Heart right ventricle (tissue), 16 donors: ENCODE data around the gene CRPPA. TPM values are rescaled to one million over a fixed set of nuclear protein-coding genes. Genes with fewer than 3 reads are reported as not detected.
"Not testable (repeated sequence)": the region's sequence is repeated elsewhere in the genome, so short reads cannot be mapped to it uniquely, and the experiment has no call there.

Experiments
- ATAC-seq, 8 donors: fragments of 200-7000 bp; cut with Tn5 transposase; one replicate each; pipeline ENCODE4 v1.9.1; 2020; ENCODE audit warnings: mild to moderate bottlenecking in 8 of 8, moderate library complexity in 8 of 8, moderate number of reproducible peaks in 1 of 8
- DNase-seq, 2 donors: peaks; one replicate each; pipeline ENCODE4 v3.0.0-alpha.2; 2020
- H3K27ac ChIP-seq, 10 donors: fragments of 200-600 bp; sonication (generic) in 2 of 10; one replicate each; pipeline versions ENCODE4 v1.5.0 to v1.8.0; 2020 to 2022; ENCODE audit warnings: mild to moderate bottlenecking in 3 of 10
- H3K27me3 ChIP-seq, 7 donors: fragments of 200-600 bp; one replicate each; pipeline ENCODE4 v1.8.0; 2021 to 2022; ENCODE audit warnings: mild to moderate bottlenecking in 2 of 7
- H3K36me3 ChIP-seq, 9 donors: fragments of 200-600 bp; sonication (generic) in 1 of 9; one replicate each; pipeline versions ENCODE4 v1.5.0 to v1.8.0; 2020 to 2022; ENCODE audit warnings: mild to moderate bottlenecking in 2 of 9
- H3K4me1 ChIP-seq, 9 donors: fragments of 200-600 bp; sonication (generic) in 1 of 9; one replicate each; pipeline versions ENCODE4 v1.5.0 to v1.8.0; 2020 to 2022; ENCODE audit warnings: mild to moderate bottlenecking in 4 of 9
- H3K4me3 ChIP-seq, 10 donors: fragments of 200-600 bp; sonication (generic) in 2 of 10; one replicate each; pipeline versions ENCODE4 v1.5.0 to v1.8.0; 2020 to 2022; ENCODE audit warnings: mild to moderate bottlenecking in 7 of 10, moderate library complexity in 2 of 10
- H3K9me3 ChIP-seq, 11 donors: fragments of 200-600 bp in 10 of 11; sonication (generic) in 2 of 11; one replicate each; pipeline versions ENCODE4 v1.5.0 to v1.8.0; 2013 to 2022; ENCODE audit warnings: mild to moderate bottlenecking in 2 of 11, control low read depth in 1 of 11, moderate library complexity in 1 of 11
- WGBS, 2 donors: extraction: QIAGEN DNeasy Blood & Tissue Kit; methylation state at CpG; one replicate each; pipeline ENCODE4 v1.1.7; 2013; ENCODE audit warnings: inconsistent platforms in 1 of 2; 5-methylcytosine and 5-hydroxymethylcytosine counted together
- intact Hi-C, 10 donors: fragments of 100-400 bp; cut with DNase I; formaldehyde crosslinking; loops; one replicate each; pipeline versions ENCODE4 v1.11.1 to v1.14.2; 2022
- polyA plus RNA-seq, 2 donors: library from polyadenylated mRNA; stranded (reverse); fragments of 200-250 nt; gene quantifications; one replicate each; pipeline ENCODE4 v1.2.3, GENCODE V29; 2013
- total RNA-seq, 10 donors: library from RNA; stranded (reverse); fragmentation: NEBNext Ultra II Directional in 3 of 10; extraction: Animal tissue kit (Norgen Biotek cat#: 25700) in 3 of 10; gene quantifications; one replicate each; pipeline versions ENCODE4 v1.2.1 to v1.2.4, GENCODE V29; 2021 to 2023
- TF ChIP-seq, protein P1 (sequence below), 9 donors: fragments of 200-600 bp; sonication (generic) in 2 of 9; IDR thresholded peaks; one replicate each; pipeline versions ENCODE4 v1.5.0 to v1.8.0; 2021 to 2022; ENCODE audit warnings: antibody characterized with exemption in 9 of 9, mild to moderate bottlenecking in 5 of 9, moderate library complexity in 1 of 9
- donor health status: Arrhythmogenic right ventricular cardiomyopathy.
- donor health status: ischemic (EF 13 %, LVEDD 7.1; RV severe dilation, severe dysfunction).
- donor health status: healthy with polysubstance abuse.
- donor health status: DM: no; HTN: yes; CAD: no.
- donor health status: DM: no; HTN: no; CAD: no.
- donor health status: ischemic (EF 25% LVEDD 6.9; RV normal size, moderate dysfunction).
- donor health status: ischemic (EF 25% LVEDD 5.7; RV mildly dilated, moderate dysfunction).
- donor health status: healthy.
- donor health status: DM: yes; HTN: yes; CAD: no.
- donor health status: Ischemic cardiomyopathy.
- donor health status: ischemic (EF 35%, LVEDD 5.7; RV mildly dilated, moderate dysfunction).
- donor health status: nonischemic (EF 11% LVEDD 7.7; RV severe dilation, severe dysfunction).
- donor health status: DM: yes; HTN: yes; CAD: no.
- donor health status: PGD.
- donor health status: ischemic (EF 29% LVEDD 5.4; RV normal size, mild dysfunction).
- donor health status: nonischemic (EF 23%, LVEDD 6.1; RV moderate dilation, normal function).

The CRPPA gene
- total and polyA plus RNA-seq, 12 donors, result 0.51 to 8.7 (median 6.3) TPM

DNA sequence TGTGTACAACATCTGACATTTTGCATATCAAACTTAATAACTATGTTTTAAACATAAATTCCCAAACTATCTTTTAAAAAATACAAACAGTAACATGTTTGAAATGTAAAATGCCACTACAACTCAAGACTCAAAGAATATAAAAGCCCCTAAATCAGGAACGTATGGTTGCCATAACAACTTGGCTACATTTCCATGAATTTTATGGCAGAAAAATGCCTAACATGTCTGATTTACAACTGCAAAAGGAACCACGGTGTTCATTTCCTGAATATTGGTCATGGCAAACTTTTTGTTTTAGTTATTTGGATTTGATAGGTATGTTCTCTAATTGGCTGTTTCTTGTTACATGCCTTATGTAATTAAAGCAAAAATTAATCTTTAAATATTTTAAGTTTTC, 42.2 kb upstream of the CRPPA start:
- no peak for DNase-seq

GRCh38 chr7:16462431-16462889, 41.1 kb upstream of the CRPPA start:
- H3K27me3 ChIP-seq, result peaks cover 0 to 28% (median 2%) of the 10 kb centered on the region in 7 donors
- no peaks in the 10 kb centered on the region for H3K36me3 ChIP-seq
- no peaks in the 10 kb centered on the region for H3K9me3 ChIP-seq
- TF ChIP-seq, protein P1, sequence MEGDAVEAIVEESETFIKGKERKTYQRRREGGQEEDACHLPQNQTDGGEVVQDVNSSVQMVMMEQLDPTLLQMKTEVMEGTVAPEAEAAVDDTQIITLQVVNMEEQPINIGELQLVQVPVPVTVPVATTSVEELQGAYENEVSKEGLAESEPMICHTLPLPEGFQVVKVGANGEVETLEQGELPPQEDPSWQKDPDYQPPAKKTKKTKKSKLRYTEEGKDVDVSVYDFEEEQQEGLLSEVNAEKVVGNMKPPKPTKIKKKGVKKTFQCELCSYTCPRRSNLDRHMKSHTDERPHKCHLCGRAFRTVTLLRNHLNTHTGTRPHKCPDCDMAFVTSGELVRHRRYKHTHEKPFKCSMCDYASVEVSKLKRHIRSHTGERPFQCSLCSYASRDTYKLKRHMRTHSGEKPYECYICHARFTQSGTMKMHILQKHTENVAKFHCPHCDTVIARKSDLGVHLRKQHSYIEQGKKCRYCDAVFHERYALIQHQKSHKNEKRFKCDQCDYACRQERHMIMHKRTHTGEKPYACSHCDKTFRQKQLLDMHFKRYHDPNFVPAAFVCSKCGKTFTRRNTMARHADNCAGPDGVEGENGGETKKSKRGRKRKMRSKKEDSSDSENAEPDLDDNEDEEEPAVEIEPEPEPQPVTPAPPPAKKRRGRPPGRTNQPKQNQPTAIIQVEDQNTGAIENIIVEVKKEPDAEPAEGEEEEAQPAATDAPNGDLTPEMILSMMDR (IDR thresholded peaks at IDR 0.05), result no peak
- WGBS, 2 donors, result 88 to 90% methylated on average over 7 of the region's 7 CpGs
- H3K27ac ChIP-seq, result no peak overlapping the region
- ATAC-seq (peak in 1 of 8 donors; percentile 70), DNase-seq (no peak)
- H3K4me1 ChIP-seq, result peaks cover 0 to 8% (median 0%) of the 10 kb centered on the region in 9 donors
- intact Hi-C loops, result no loop called here
- H3K4me3 ChIP-seq, result no peak overlapping the region

More for the DNA sequence above, 42.2 kb upstream of the CRPPA start:
- H3K27me3 ChIP-seq, result peaks cover 0 to 28% (median 2%) of the 10 kb centered on the region in 7 donors
- H3K36me3 ChIP-seq, result no peaks in the 10 kb centered on the region
- intact Hi-C loops, result no loop called here
- ATAC-seq, result no peak
- no peak overlapping the region for H3K4me3 ChIP-seq
- H3K9me3 ChIP-seq, result no peaks in the 10 kb centered on the region
- no peak overlapping the region for H3K27ac ChIP-seq
- WGBS, 2 donors, result 40 to 41% methylated on average over 2 of the region's 2 CpGs
- H3K4me1 ChIP-seq, result peaks cover 0 to 8% (median 0%) of the 10 kb centered on the region in 9 donors
- TF ChIP-seq, protein P1 (IDR thresholded peaks at IDR 0.05), result no peak

- intact Hi-C loops, result no loop called here
These were observed 39.6 kb upstream of the CRPPA start for GRCh38 chr7:16460789-16461493.

DNA sequence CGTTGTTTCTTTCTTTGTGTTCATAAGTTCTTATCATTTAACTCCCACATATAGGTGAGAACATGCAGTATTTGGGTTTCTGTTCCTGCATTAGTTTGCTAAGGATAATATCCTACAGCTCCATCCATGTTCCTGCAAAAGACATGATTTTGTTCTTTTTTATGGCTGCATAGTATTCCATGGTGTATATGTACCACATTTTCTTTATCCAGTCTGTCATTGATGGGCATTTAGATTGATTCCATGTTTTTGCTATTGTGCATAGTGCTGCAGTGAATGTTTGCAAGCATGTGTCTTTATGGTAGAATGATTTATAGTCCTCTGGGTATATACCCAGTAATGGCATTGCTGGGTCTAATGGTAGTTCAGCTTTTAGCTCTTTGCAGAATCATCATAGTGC, 35.0 kb upstream of the CRPPA start:
- H3K9me3 ChIP-seq, H3K36me3 ChIP-seq, H3K27ac ChIP-seq, ATAC-seq, H3K27me3 ChIP-seq, H3K4me1 ChIP-seq, intact Hi-C loops, H3K4me3 ChIP-seq, DNase-seq: not testable (repeated sequence)
- WGBS, 2 donors, result 33 to 59% methylated on average over 1 of the region's 1 CpG

More at GRCh38 chr7:16460789-16461493, 39.6 kb upstream of the CRPPA start:
- Histone ChIP-seq H3K27ac (no peak overlapping the region), H3K9me3 (peaks cover 0 to 8% (median 0%) of the 10 kb centered on the region in 11 donors), H3K36me3 (no peaks in the 10 kb centered on the region), H3K4me3 (no peak overlapping the region), H3K27me3 (peaks cover 0 to 28% (median 2%) of the 10 kb centered on the region in 7 donors), H3K4me1 (peaks cover 0 to 5% (median 0%) of the 10 kb centered on the region in 9 donors)
- ATAC-seq (no peak), DNase-seq (no peak)
- TF ChIP-seq, protein P1 (IDR thresholded peaks at IDR 0.05), result no peak
- 79 to 82% methylated on average over 2 of the region's 2 CpGs for WGBS, 2 donors

DNA sequence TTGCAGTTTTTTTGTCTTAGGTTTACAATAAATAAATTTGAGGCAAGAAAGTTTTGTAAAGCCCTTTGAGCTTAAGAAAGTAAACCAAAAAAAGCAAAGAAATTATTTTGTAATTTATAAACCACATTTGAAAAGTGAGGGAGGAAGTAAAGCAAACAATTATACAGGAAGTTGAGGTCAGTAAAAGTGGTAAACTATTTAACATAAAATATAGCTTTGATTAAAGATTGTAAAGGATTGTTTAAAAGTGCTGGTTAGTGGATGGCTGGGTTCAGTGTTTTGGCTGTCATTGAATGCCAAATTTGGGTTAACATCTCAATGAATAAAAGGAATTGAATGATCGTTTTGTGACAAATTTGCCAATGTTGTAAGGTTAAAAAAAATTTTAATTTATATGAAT, 34.3 kb upstream of the CRPPA start:
- intact Hi-C loops, result no loop called here
- TF ChIP-seq, protein P1 (IDR thresholded peaks at IDR 0.05), result no peak
- 64 to 77% methylated on average over 1 of the region's 1 CpG for WGBS, 2 donors

More for the DNA sequence above, 34.3 kb upstream of the CRPPA start:
- Histone ChIP-seq H3K9me3 (peaks cover 0 to 8% (median 0%) of the 10 kb centered on the region in 11 donors), H3K4me3 (no peak overlapping the region), H3K36me3 (no peaks in the 10 kb centered on the region), H3K4me1 (no peaks in the 10 kb centered on the region), H3K27me3 (no peaks in the 10 kb centered on the region), H3K27ac (no peak overlapping the region)
- ATAC-seq (no peak), DNase-seq (no peak)
